K562 (cell line): ENCODE data around the gene FH. TPM values are rescaled to one million over a fixed set of nuclear protein-coding genes. Genes with fewer than 3 reads are reported as not detected.

ENCODE experiments used
- ATAC-seq: fragments of 200-7000 bp; cut with Tn5 transposase; 3 replicates; pipeline ENCODE4 v1.9.1; 2020; ENCODE audit warnings: moderate library complexity
- BruUV-seq: library from RNA; stranded (reverse); fragments of 400-500 nt; replicated peaks from 2 replicates; lab custom pipeline; 2021; lab: Mats Ljungman, UMichigan
- CTCF ChIA-PET: fragments of 300-600 bp; formaldehyde crosslinking; extraction: SDS; loops from one replicate; lab custom pipeline; 2021; ENCODE audit warnings: low intra/inter-chr PET ratio; lab: Yijun Ruan, JAX
- POLR2A ChIA-PET: fragments of 300-600, 350-650 bp; sonication (Branson Sonifier 250); formaldehyde crosslinking; extraction: SDS; loops from one replicate; lab custom pipeline; 2021; ENCODE audit warnings: antibody characterized with exemption, inconsistent platforms; lab: Yijun Ruan, JAX
- DNase-seq, 4 experiments: peaks; one replicate each; pipeline versions ENCODE4 v3.0.0 to v3.0.0-alpha.2; 2011 to 2018; ENCODE audit warnings: low spot score in 3 of 4, mixed read lengths in 3 of 4; ENCODE audit errors: extremely low read depth in 1 of 4
- FAIRE-seq: peaks from 2 replicates; lab custom pipeline; 2011; peaks lifted over from hg19 to GRCh38; lab: Jason Lieb, UNC
- H2AFZ ChIP-seq: 2 replicates; pipeline ENCODE4 v1.6.0; 2011; ENCODE audit warnings: low read depth, low read length, control low read depth, inconsistent platforms
- H3K27ac ChIP-seq: fragments of 200-600 bp; 3 replicates; pipeline ENCODE4 v1.8.0; 2011; ENCODE audit warnings: low read depth, mild to moderate bottlenecking, control low read depth, inconsistent platforms, low read length, moderate library complexity, mixed read lengths; ENCODE audit errors: extremely low read depth
- H3K27me3 ChIP-seq, 2 experiments: fragments of 300-600 bp in 1 of 2; 2 replicates in 1 of 2; 3 replicates in 1 of 2; pipeline versions ENCODE4 v1.6.0 to v1.8.0; 2011; ENCODE audit warnings: inconsistent platforms in 2 of 2, low read length in 2 of 2, mild to moderate bottlenecking in 1 of 2, mixed read lengths in 1 of 2, moderate library complexity in 1 of 2; ENCODE audit not compliant: control insufficient read depth in 2 of 2, insufficient read depth in 2 of 2
- H3K36me3 ChIP-seq: fragments of 300-600 bp; 3 replicates; pipeline ENCODE4 v1.8.0; 2011; ENCODE audit warnings: mild to moderate bottlenecking, low read length, inconsistent platforms; ENCODE audit not compliant: control insufficient read depth, insufficient read depth
- H3K4me1 ChIP-seq, 2 experiments: fragments of 200-600 bp in 1 of 2; replicated peaks in 1 of 2; 2 replicates in 1 of 2; 3 replicates in 1 of 2; pipeline versions ENCODE4 v1.5.1 to v1.8.0; 2011; ENCODE audit warnings: inconsistent platforms in 2 of 2, low read length in 2 of 2, mild to moderate bottlenecking in 1 of 2, mixed read lengths in 1 of 2, moderate library complexity in 1 of 2; ENCODE audit not compliant: control insufficient read depth in 2 of 2, insufficient read depth in 2 of 2
- H3K4me2 ChIP-seq: 2 replicates; pipeline ENCODE4 v1.6.1; 2011; ENCODE audit warnings: low read length, control low read depth, inconsistent platforms, mixed read lengths; ENCODE audit not compliant: insufficient read depth
- H3K4me3 ChIP-seq: fragments of 200-600 bp; sonication (generic), shearing (Covaris generic); 2 replicates; pipeline ENCODE4 v1.5.1; 2016; ENCODE audit warnings: control low read depth, inconsistent platforms
- H3K79me2 ChIP-seq: fragments of 200-600 bp; 3 replicates; pipeline ENCODE4 v1.8.0; 2011; ENCODE audit warnings: low read length, inconsistent platforms; ENCODE audit not compliant: control insufficient read depth, insufficient read depth
- H3K9ac ChIP-seq, 2 experiments: 2 replicates each; pipeline versions ENCODE4 v1.6.0 to v1.6.1; 2011; ENCODE audit warnings: low read depth in 2 of 2, low read length in 2 of 2, control low read depth in 1 of 2, inconsistent platforms in 1 of 2, mild to moderate bottlenecking in 1 of 2, mixed read lengths in 1 of 2; ENCODE audit not compliant: insufficient read depth in 1 of 2
- H3K9me1 ChIP-seq: one replicate; pipeline ENCODE4 v1.6.0; 2011; ENCODE audit warnings: inconsistent platforms, mild to moderate bottlenecking, low read length, moderate library complexity; ENCODE audit not compliant: control insufficient read depth, insufficient read depth
- H3K9me3 ChIP-seq: replicated peaks from 2 replicates; pipeline ENCODE4 v1.5.1; 2011; ENCODE audit warnings: low read depth, low read length, inconsistent platforms; ENCODE audit not compliant: control insufficient read depth, insufficient read depth
- H4K20me1 ChIP-seq: replicated peaks from 2 replicates; pipeline ENCODE4 v1.6.1; 2011; ENCODE audit warnings: low read length, inconsistent platforms, mixed read lengths; ENCODE audit not compliant: control insufficient read depth, insufficient read depth
- HDAC6 ChIP-seq: IDR thresholded peaks from 2 replicates; pipeline ENCODE4 v1.6.1; 2012; ENCODE audit warnings: low read depth, mild to moderate bottlenecking, control low read depth, inconsistent platforms, low read length, moderate library complexity
- HEY1 ChIP-seq: fragments of 250-450 bp; sonication (Bioruptor Pico); IDR thresholded peaks from 2 replicates; pipeline ENCODE4 v1.5.0; 2020; ENCODE audit warnings: mild to moderate bottlenecking, moderate library complexity, borderline replicate concordance
- KDM4B ChIP-seq, 2 experiments: fragments of 450-650 bp in 1 of 2; sonication (generic) in 1 of 2; IDR thresholded peaks; 2 replicates each; pipeline ENCODE4 v1.6.1; 2016 to 2017; ENCODE audit warnings: borderline replicate concordance in 2 of 2, antibody characterized with exemption in 1 of 2, low read depth in 1 of 2, mild to moderate bottlenecking in 1 of 2
- MTA3 ChIP-seq: fragments of 450-650 bp; formaldehyde crosslinking; IDR thresholded peaks from 2 replicates; pipeline ENCODE4 v1.6.1; 2017; ENCODE audit warnings: mild to moderate bottlenecking, borderline replicate concordance
- MYC ChIP-seq, 2 experiments: fragments of 250-450 bp in 1 of 2; sonication (Bioruptor Pico) in 1 of 2; IDR thresholded peaks; 2 replicates each; pipeline versions ENCODE4 v1.5.1 to v1.6.1; 2012 to 2021; ENCODE audit warnings: low read depth in 2 of 2, borderline replicate concordance in 1 of 2, improper control_type of control experiment in 1 of 2, low read length in 1 of 2, mild to moderate bottlenecking in 1 of 2, moderate library complexity in 1 of 2
- NFE2 ChIP-seq: IDR thresholded peaks from 2 replicates; pipeline ENCODE4 v1.6.1; 2014; ENCODE audit warnings: antibody characterized with exemption, low read depth
- POLR2A ChIP-seq: fragments of 450-650 bp; conservative IDR thresholded peaks from 2 replicates; pipeline ENCODE4 v1.6.1; 2016
- TEAD1 ChIP-seq, 2 experiments: fragments of 450-650 bp in 1 of 2; sonication (generic) in 1 of 2; formaldehyde crosslinking; IDR thresholded peaks; 2 replicates each; pipeline versions ENCODE4 v1.4.0 to v1.8.0; 2020 to 2022; ENCODE audit warnings: mild to moderate bottlenecking in 2 of 2, missing genetic modification reagents in 1 of 2
- ZC3H11A ChIP-seq: IDR thresholded peaks from 2 replicates; pipeline ENCODE4 v1.6.1; 2012; ENCODE audit warnings: low read depth, low read length, improper control_type of control experiment
- ZNF324 ChIP-seq: fragments of 250-450 bp; sonication (Bioruptor Pico); IDR thresholded peaks from 2 replicates; pipeline ENCODE4 v1.4.0; 2020; ENCODE audit warnings: mild to moderate bottlenecking
- ZNF347 ChIP-seq: fragments of 450-650 bp; formaldehyde crosslinking; IDR thresholded peaks from 2 replicates; pipeline ENCODE4 v1.4.0; 2020; ENCODE audit warnings: low read depth, mild to moderate bottlenecking, moderate library complexity
- whole genome bisulfite sequencing: fragments of 100-300 bp; shearing (Covaris generic); methylation state at CpG from one replicate; pipeline ENCODE4 v1.1.6; 2016; ENCODE audit warnings: low coverage, mixed read lengths; ENCODE audit not compliant: insufficient coverage; ENCODE audit errors: missing lambda C conversion rate; 5-methylcytosine and 5-hydroxymethylcytosine counted together
- in situ Hi-C: fragments of 300-500 bp; cut with MboI; formaldehyde crosslinking; loops from 4 replicates; pipeline ENCODE4 v1.15.0; 2018; ENCODE audit warnings: inconsistent platforms, mixed read lengths
- intact Hi-C: fragments of 100-400 bp; cut with micrococcal nuclease; formaldehyde crosslinking; loops from 2 replicates; pipeline ENCODE4 v1.14.2; 2022
- polyA plus RNA-seq, 8 experiments: library from polyadenylated mRNA; depleted of rRNA in 4 of 8; stranded (reverse) in 5 of 8; unstranded in 3 of 8; fragments of >200 nt; fragmentation: Nextera tagmentation in 2 of 8; fragmentation: Illumina TruSeq in 1 of 8; extraction: Ambion mirVana in 2 of 8; extraction: Trizol in 1 of 8; gene quantifications; 2 replicates each; pipeline versions ENCODE4 v1.2.1 to v1.2.3, GENCODE V29; 2011 to 2014; ENCODE audit warnings: inconsistent platforms in 1 of 8, missing spikeins in 1 of 8
- total RNA-seq, 7 experiments: library from RNA; depleted of rRNA in 6 of 7; stranded (reverse); fragments of >200 nt in 6 of 7; fragmentation: Illumina TruSeq in 2 of 7; extraction: Trizol in 2 of 7; gene quantifications; 2 replicates each; pipeline versions ENCODE4 v1.2.1 to v1.2.3, GENCODE V29; 2011 to 2021; ENCODE audit warnings: low replicate concordance in 1 of 7

Gene FH
- total and polyA plus RNA-seq, 9 of the 15 experiments (the other 6 are each of a cell fraction or from before 2014, with no cell fraction given), result 117 to 240 (median 211) TPM

- Histone ChIP-seq H3K36me3 (no peaks in the 10 kb centered on the region), H4K20me1 (no peaks in the 10 kb centered on the region), H3K9me3 (no peaks in the 10 kb centered on the region), H3K27ac (no peak overlapping the region), H3K27me3 (no peaks in the 10 kb centered on the region)
- DNase-seq (no peak), ATAC-seq (no peak)
- BruUV-seq, result no TSS peak
- intact Hi-C loops, result no loop called here
- CTCF ChIA-PET, result no interaction called here
- TF ChIP-seq ZC3H11A (no peak), TEAD1 (CRISPR knock-in tag; IDR thresholded peaks at IDR 0.05) (no peak), NFE2 (no peak), ZNF324 (CRISPR knock-in tag) (no peak), POLR2A (no peak), HDAC6 (no peak), HEY1 (CRISPR knock-in tag) (no peak), MTA3 (no peak), ZNF347 (no peak), MYC (IDR thresholded peaks at IDR 0.05; ENCODE audit: low read depth, low read length) (no peak), MYC (CRISPR knock-in tag; IDR thresholded peaks at IDR 0.05; ENCODE audit: borderline replicate concordance, low read depth) (no peak), KDM4B (IDR thresholded peaks at IDR 0.05; ENCODE audit: borderline replicate concordance in 2 of 2, low read depth in 1 of 2) (no peak)
- TF ChIP-seq, all 486 proteins: peak for 0
- no peak overlapping the region for H2AFZ ChIP-seq
- H3K4me2 ChIP-seq, result no peak overlapping the region
- POLR2A ChIA-PET, result no interaction called here
- no peaks in the 10 kb centered on the region for H3K4me1 ChIP-seq
- H3K79me2 ChIP-seq, result no peaks in the 10 kb centered on the region
- H3K9me1 ChIP-seq, result no peaks in the 10 kb centered on the region
- H3K9ac ChIP-seq, result no peak overlapping the region
- 0% methylated on average over 1 of the region's 1 CpG for WGBS
- no peak overlapping the region for H3K4me3 ChIP-seq
- in situ Hi-C loops, result no loop called here
- no peak for FAIRE-seq
Observed at GRCh38 chr1:241453732-241454131, 65.8 kb downstream of the FH start.
